GM21619 (cell line): Measurements from ENCODE around the gene NANOS2.

ENCODE experiments used
- ATAC-seq: cut with Tn5 transposase; IDR thresholded peaks from one replicate; pipeline ENCODE4 v1.9.1; 2021; ENCODE audit not compliant: unreplicated experiment

The NANOS2 gene

GRCh38 chr19:45913874-45914830 is at the start of gene NANOS2:
Gene NANOS2 (minus strand): TSS chr19:45914778. CDS start chr19:45914693, 85 bp downstream.
- ATAC-seq, result no peak

- ATAC-seq, result no peak
Measured at GRCh38 chr19:45962021-45962420, 47.4 kb upstream of the NANOS2 start.

- no peak for ATAC-seq
Measured at GRCh38 chr19:45960595-45961235, 46.1 kb upstream of the NANOS2 start.

GRCh38 chr19:45959517-45960025 is 45.0 kb upstream of the NANOS2 start:
- no peak for ATAC-seq

GRCh38 chr19:45958769-45959516 is 44.4 kb upstream of the NANOS2 start:
- no peak for ATAC-seq

DNA sequence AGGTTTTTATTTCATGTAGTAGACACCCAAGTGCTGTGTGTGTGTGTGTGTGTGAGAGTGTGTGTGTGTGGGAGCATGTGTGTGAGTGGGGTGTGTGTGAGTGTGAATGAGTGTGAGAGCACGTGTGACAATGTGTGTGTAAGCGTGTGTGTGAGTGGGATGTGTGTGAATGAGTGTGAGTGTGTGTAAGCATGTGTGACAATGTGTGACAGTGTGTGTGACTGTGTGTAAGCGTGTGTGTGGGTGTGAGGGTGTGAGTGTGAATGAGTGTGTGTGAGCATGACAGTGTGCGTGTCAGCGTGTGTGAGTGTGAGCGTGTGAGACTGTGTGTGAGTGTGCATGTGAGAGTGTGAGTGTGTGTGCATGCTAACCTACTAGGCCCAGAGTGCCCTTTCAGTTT is 43.7 kb upstream of the NANOS2 start:
- ATAC-seq, result no peak

DNA sequence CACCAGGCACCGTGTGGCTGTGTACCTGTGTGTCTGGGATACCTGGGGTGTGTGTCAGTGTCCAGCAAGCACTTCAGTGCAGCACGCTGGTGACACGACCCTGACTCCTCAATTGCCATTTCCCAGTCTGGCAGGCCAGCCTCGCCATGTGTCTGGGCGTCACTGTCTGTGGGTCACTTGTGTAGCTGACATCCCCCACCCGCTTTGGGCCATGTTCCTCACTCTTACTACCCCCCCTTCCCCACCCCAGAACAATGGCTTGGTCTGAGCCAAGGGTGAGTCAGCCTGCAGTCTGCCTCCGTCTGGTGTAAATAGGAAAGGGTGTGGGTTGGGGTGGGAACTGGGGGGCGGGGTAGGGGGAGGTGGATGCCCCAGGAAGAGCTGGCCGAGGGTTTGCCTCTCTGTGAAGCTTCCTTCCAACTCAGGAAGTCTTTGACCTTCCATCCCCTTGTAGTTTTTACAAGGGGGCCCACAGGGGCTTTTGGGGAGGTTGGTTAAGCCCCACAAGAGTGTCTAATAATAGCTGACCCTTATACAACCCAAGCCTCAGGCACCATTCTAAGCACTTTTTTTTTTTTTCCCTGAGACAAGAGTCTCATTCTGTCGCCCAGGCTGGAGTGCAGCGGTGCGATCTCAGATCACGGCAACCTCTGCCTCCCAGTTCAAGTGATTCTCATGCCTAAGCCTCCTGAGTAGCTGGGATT is 41.5 kb upstream of the NANOS2 start:
- no peak for ATAC-seq

DNA sequence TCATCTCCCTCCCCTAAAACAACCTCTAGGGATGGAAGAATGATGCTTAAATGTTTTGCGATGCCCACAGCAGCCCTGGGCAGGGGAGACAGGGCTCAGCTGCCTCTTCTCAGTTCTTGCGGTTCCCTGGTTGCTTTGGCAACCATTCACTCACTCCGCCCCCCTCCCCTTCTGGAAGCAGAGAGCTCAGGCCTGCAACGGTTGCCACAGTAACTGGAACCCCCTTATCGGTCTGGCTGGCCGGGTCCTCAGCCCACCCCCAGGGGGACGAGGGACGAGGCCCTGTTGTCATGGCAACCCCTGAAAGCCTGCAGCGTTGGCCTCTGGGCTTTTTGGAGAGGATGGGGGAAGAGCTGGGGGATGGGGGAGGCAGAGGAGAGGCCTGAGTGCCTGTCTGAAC is 39.6 kb upstream of the NANOS2 start:
- ATAC-seq, result no peak

- no peak for ATAC-seq
Measured at GRCh38 chr19:45953676-45954075, 39.1 kb upstream of the NANOS2 start.

DNA sequence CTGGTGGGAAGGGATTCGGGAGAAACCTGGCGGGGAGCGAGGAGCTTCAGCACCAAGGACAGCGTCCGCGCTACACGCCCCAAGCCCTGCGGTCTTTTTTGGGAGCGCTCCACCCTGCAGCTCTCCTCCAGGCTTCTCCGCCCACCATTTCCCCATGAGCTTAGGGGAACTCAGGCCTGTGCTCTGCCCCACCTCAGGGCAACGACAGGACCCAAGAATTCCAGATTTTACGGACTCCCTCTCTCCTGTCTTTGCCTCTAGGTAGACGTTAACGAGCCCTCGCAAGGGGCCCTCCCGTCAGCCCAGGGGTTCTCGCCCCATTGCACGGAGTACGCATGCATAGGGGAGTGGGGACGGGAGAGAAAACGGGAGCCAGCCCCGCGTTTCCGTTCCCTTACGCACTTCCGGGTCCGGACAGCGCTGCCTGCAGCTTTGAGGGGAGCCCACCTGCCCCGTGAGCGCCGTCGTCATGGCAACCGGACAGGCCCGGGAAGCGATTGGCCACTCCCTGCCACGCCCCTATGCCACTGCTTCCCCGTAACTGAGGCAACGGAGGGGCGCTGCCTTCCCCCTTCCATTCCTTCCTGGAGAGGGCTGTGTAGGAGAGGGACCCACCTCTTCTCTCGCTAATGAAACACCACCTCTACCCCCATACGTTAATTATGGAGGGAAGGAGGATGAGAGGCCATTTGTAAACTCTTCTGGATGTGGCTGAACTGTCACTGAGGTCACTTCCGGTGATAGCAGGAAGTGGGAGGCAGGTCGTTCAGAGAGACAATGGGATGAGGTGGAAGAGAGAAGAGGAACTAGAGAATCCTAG is 38.3 kb upstream of the NANOS2 start:
- no peak for ATAC-seq

DNA sequence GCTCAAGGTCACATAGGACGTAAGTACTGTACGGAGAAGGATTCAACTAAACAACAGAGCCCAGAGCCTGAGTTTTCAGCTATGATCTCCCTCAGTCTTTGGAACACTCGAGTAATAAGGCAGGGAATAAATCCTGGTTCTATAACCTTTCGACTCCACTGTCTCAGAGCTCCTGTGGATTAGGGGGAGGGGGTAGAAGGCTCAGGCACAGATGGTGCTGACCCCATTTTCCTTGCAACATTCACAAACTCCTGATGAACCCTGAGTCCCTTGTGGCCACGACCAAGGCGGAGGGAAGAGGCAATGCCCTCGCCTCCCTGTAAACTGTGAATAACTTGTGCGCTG is 37.7 kb upstream of the NANOS2 start:
- no peak for ATAC-seq

GRCh38 chr19:45947926-45948325 is 33.3 kb upstream of the NANOS2 start:
- ATAC-seq, result no peak

DNA sequence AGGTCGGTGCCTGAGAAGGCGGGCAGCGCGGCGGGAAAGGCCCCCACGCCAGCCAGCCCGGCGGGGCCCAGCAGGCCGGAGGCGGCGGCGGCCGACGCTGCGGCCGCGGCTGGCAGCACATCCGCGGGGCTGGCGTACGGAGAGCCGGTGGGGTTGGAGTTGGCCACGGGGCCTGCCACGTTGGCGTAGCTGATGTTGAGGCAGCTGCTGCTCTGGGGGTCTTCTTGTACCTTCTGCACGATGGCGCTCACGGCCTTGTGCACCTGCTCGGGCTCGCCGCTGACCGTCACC is 25.9 kb upstream of the NANOS2 start:
- no peak for ATAC-seq

GRCh38 chr19:45939792-45940514 is 25.4 kb upstream of the NANOS2 start:
- no peak for ATAC-seq

DNA sequence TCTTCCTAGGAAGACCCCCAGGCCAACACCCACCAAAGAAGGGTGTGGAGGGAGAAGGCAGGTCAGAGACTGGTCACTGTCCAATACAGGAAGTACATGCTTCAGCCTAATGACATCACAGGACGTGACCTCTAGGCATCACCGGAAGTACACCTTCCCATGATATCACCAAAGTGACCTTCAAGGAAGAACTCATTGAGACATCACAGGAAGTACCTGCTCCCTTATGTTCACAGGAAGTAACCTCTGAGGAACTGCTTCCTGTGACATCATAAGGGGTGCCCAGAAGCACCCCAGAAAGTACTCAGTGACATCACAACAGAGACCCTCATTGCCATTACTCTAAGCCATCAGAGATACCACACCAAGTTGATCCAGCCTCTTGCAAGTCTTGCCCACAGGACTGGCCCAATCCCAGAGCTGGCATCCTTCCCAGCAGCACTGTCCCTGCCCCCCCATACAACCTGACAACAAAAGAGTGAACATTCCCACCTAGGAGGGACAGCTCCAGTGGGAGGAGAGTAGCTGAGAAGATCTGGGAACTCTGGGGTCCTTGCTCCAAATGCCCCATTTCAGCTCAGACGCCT is 24.2 kb upstream of the NANOS2 start:
- ATAC-seq, result no peak

DNA sequence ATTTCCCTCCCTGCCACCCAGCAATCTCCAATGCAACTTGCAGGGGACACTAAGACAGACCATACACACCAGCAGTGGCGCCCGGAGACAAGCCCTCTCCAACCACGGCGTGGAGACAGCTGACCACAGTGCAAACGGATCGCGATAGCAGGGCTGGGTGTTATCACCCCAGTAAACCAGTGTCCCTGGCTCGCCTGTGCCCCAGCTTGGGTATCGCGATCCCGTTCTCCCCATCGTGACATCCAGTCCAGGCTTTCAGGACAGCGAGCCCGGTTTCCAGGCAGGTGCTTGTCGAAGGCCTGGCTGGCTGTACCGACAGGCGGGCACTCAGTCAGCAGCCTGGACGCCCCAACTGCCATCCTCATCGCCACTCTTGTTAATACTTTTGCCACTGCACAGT is 20.7 kb upstream of the NANOS2 start:
- no peak for ATAC-seq

DNA sequence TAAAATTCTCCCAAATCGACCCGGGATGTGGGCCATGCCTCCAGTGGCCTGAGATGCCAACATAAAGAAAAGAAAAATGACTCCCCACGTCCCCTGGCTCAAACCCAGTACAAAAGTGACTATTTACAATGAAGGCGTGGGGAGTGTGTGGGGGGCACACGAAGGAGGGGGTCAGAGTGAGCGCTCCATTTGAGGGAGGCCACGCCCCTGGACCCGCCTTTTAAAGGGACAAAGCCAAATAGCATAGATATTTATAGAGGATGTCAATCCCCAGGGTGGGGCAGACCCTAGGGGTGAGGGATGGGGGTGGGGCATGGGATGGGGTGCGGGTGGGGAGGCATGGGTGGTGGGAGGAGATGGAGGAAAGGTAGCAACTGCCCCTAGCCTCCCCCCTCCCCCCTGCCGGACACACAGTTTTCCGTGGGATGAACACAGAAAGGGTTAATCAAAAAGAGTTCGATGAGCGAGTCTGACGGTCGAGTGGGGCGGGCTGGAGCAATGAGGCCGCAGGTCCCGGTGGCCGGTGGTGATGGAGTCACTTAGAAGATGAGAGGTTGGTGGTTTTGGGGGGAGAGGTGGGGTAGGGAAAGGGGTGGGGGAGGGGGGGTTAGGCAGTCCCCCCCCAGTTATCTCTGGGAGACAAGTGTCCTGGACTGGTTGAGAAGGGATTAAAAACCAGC is 20.1 kb upstream of the NANOS2 start:
- no peak for ATAC-seq

DNA sequence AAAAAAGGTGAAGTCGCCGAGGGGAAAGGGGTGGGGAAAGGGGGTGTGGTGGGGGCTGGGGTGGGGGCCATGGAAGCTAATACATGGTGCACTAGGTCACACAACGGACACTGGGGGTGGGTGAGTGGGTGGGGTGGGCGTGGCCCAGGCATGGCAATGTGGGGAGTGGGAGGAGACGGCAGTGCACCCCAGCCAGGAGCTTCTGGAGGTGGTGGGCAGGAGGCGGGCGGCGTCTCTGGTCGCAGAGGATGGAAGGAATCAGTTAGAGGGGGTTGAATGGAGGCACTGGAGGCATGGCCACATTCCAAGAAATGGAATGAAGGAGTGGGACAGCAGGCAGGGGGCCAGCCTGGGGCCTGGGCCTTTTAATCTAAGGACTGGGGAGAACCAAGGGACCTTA is 19.2 kb upstream of the NANOS2 start:
- no peak for ATAC-seq

- ATAC-seq, result no peak
Measured at GRCh38 chr19:45931055-45931454, 16.5 kb upstream of the NANOS2 start.
